GM10266 (cell line): ENCODE measurements around the gene GABRA5.

Experiments used
- DNase-seq: peaks from one replicate; pipeline ENCODE4 v3.0.0; 2012; ENCODE audit errors: extremely low spot score
- CTCF ChIP-seq: IDR thresholded peaks from 2 replicates; pipeline ENCODE4 v1.5.1; 2012; ENCODE audit warnings: mild to moderate bottlenecking, low read depth; ENCODE audit not compliant: control insufficient read depth, insufficient read depth; ENCODE audit errors: missing control alignments

Gene GABRA5

DNA sequence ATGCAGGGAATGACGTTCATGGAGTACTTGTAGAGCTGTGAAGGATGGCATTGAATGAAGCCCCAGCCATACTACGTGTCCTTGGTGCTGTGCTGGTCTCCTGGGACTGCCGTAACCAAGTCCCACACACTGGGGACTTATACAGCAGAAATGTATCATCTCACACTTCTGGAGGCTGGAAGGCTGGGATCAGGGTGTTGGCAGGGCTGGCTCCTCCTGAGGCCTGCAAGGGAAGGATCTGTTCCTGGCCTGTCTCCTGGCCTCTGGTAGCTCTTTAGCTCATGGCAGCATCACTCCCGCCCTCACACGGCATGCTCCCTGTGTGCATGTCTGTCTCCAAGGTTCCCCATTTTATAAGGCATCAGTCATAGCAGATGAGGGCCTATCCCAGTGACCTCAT is 74.6 kb downstream of the GABRA5 start:
- TF ChIP-seq CTCF = no peak

GRCh38 chr15:26943866-26944265 is 77.0 kb downstream of the GABRA5 start:
- TF ChIP-seq CTCF = no peak
- no peak for DNase-seq

More for the DNA sequence above, 74.6 kb downstream of the GABRA5 start:
- DNase-seq = no peak

GRCh38 chr15:26945046-26945445 is 78.2 kb downstream of the GABRA5 start:
- TF ChIP-seq CTCF = no peak
- no peak for DNase-seq

GRCh38 chr15:26950001-26950400 is 83.1 kb downstream of the GABRA5 start:
- no peak for DNase-seq
- TF ChIP-seq CTCF = no peak

DNA sequence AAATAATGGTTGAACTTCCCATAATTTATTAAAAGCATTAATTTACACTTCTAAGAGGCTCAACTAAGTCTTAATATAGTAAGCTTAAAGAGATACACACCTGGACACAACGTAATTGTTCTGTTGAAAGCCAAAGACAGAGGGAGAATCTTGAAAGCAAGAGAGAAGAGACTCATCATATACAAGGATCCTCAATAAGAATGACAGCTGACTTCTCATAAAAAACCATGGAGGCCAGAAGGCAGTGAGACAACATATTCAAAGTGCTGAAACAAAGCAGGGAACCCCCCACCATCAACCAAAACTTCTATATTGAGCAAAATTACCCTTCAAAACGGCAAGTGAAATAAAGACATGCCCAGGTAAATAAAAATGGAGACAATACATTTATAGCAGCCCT is 87.5 kb downstream of the GABRA5 start:
- no peak for DNase-seq
- TF ChIP-seq CTCF = no peak

GRCh38 chr15:26967719-26968269 is 100.9 kb downstream of the GABRA5 start:
- DNase-seq = no peak
- no peak for TF ChIP-seq CTCF

DNA sequence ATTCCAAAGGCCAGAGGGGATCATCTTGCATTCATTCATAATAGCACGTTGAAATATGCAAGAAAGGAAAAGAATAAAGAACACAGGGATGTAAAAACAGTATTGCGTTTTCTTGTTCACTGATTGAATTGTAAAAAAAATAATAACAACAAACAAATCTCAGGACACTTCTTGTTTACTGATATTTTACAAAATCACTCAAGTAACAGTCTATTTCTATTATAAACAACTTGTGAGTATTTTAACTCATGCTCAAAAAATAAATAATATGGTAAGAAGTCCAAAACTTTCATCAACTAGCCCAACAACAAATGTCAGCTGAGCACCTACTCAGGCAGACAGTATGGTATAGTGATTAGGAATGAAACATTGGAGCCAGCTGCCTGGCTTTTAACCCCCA is 101.9 kb downstream of the GABRA5 start:
- no peak for TF ChIP-seq CTCF
- DNase-seq = no peak
